Osteocyte (in vitro differentiated cells): ENCODE results near the gene CACNA1H. TPM values are rescaled to one million over a fixed set of nuclear protein-coding genes. Genes with fewer than 3 reads are reported as not detected.
"Not testable (repeated sequence)": the region's sequence is repeated elsewhere in the genome, so short reads cannot be mapped to it uniquely, and the experiment has no call there.

ENCODE experiments used
- DNase-seq: peaks from one replicate; pipeline ENCODE4 v3.0.0; 2021; ENCODE audit warnings: mixed read lengths; ENCODE audit not compliant: unreplicated experiment; ENCODE audit errors: extremely low spot score
- H3K27ac Mint-ChIP-seq: one replicate; pipeline ENCODE4 v1.8.0; 2021; ENCODE audit warnings: mild to moderate bottlenecking, mixed read lengths; ENCODE audit not compliant: unreplicated experiment
- H3K27me3 Mint-ChIP-seq: one replicate; pipeline ENCODE4 v1.8.0; 2021; ENCODE audit warnings: mixed read lengths; ENCODE audit not compliant: unreplicated experiment
- H3K36me3 Mint-ChIP-seq: one replicate; pipeline ENCODE4 v1.8.0; 2021; ENCODE audit warnings: mixed read lengths; ENCODE audit not compliant: unreplicated experiment
- H3K4me1 Mint-ChIP-seq: one replicate; pipeline ENCODE4 v1.8.0; 2021; ENCODE audit warnings: mixed read lengths; ENCODE audit not compliant: unreplicated experiment
- H3K4me3 Mint-ChIP-seq: one replicate; pipeline ENCODE4 v1.8.0; 2021; ENCODE audit warnings: mild to moderate bottlenecking, moderate library complexity, mixed read lengths; ENCODE audit not compliant: unreplicated experiment
- H3K9me3 Mint-ChIP-seq: one replicate; pipeline ENCODE4 v1.8.0; 2021; ENCODE audit warnings: mixed read lengths; ENCODE audit not compliant: unreplicated experiment
- CTCF ChIP-seq: fragments of 200-600 bp; sonication (generic); IDR thresholded peaks from 2 replicates; pipeline ENCODE4 v1.5.0; 2021; ENCODE audit warnings: antibody characterized with exemption, mild to moderate bottlenecking, moderate library complexity
- total RNA-seq: library from RNA; stranded (reverse); gene quantifications from 2 replicates; pipeline ENCODE4 v1.2.1, GENCODE V29; 2021

CACNA1H gene
- total RNA-seq, 1 donor from 2014 or later, result 21.2 TPM

- no peak overlapping the region for H3K27ac Mint-ChIP-seq
- no peaks in the 10 kb centered on the region for H3K9me3 Mint-ChIP-seq
- DNase-seq, result no peak
- H3K36me3 Mint-ChIP-seq, result no peaks in the 10 kb centered on the region
- H3K4me1 Mint-ChIP-seq, result no peaks in the 10 kb centered on the region
- H3K27me3 Mint-ChIP-seq, result no peaks in the 10 kb centered on the region
- no peak for TF ChIP-seq CTCF
- H3K4me3 Mint-ChIP-seq, result no peak overlapping the region
These were observed 92.0 kb downstream of the CACNA1H start for GRCh38 chr16:1244881-1245280.

GRCh38 chr16:1245452-1246020, 92.6 kb downstream of the CACNA1H start:
- H3K27ac Mint-ChIP-seq, result no peak overlapping the region
- no peak overlapping the region for H3K4me3 Mint-ChIP-seq
- no peaks in the 10 kb centered on the region for H3K27me3 Mint-ChIP-seq
- no peak for DNase-seq
- H3K36me3 Mint-ChIP-seq, result no peaks in the 10 kb centered on the region
- H3K4me1 Mint-ChIP-seq, result no peaks in the 10 kb centered on the region
- no peaks in the 10 kb centered on the region for H3K9me3 Mint-ChIP-seq
- TF ChIP-seq CTCF, result no peak

GRCh38 chr16:1247903-1248537, 95.1 kb downstream of the CACNA1H start:
- H3K4me3 Mint-ChIP-seq, H3K27me3 Mint-ChIP-seq, H3K27ac Mint-ChIP-seq, H3K4me1 Mint-ChIP-seq, H3K36me3 Mint-ChIP-seq, H3K9me3 Mint-ChIP-seq, DNase-seq: not testable (repeated sequence)

- H3K9me3 Mint-ChIP-seq, H3K36me3 Mint-ChIP-seq, H3K4me3 Mint-ChIP-seq, H3K27me3 Mint-ChIP-seq, DNase-seq, H3K27ac Mint-ChIP-seq, H3K4me1 Mint-ChIP-seq: not testable (repeated sequence)
These were observed 96.3 kb downstream of the CACNA1H start for GRCh38 chr16:1249031-1249755.

GRCh38 chr16:1253701-1254364, 100.9 kb downstream of the CACNA1H start:
- H3K27ac Mint-ChIP-seq, H3K36me3 Mint-ChIP-seq, H3K27me3 Mint-ChIP-seq, H3K4me1 Mint-ChIP-seq, H3K4me3 Mint-ChIP-seq, H3K9me3 Mint-ChIP-seq, DNase-seq: not testable (repeated sequence)

GRCh38 chr16:1254821-1255220, 101.9 kb downstream of the CACNA1H start:
- H3K4me1 Mint-ChIP-seq, H3K36me3 Mint-ChIP-seq, H3K4me3 Mint-ChIP-seq, H3K9me3 Mint-ChIP-seq, DNase-seq, H3K27me3 Mint-ChIP-seq, H3K27ac Mint-ChIP-seq: not testable (repeated sequence)

- not testable (repeated sequence) for H3K27me3 Mint-ChIP-seq, H3K36me3 Mint-ChIP-seq, H3K9me3 Mint-ChIP-seq, DNase-seq, H3K27ac Mint-ChIP-seq, H3K4me1 Mint-ChIP-seq, H3K4me3 Mint-ChIP-seq
These were observed 102.6 kb downstream of the CACNA1H start, which contains the start of gene TPSD1 for GRCh38 chr16:1255276-1256122. TPSD1 (plus strand) TSS chr16:1256069; CDS start chr16:1256281, 212 bp downstream.

- not testable (repeated sequence) for H3K4me3 Mint-ChIP-seq, H3K36me3 Mint-ChIP-seq, H3K9me3 Mint-ChIP-seq, H3K4me1 Mint-ChIP-seq, H3K27ac Mint-ChIP-seq, DNase-seq, H3K27me3 Mint-ChIP-seq
These were observed 103.5 kb downstream of the CACNA1H start for GRCh38 chr16:1256296-1256873.
